Effector memory CD8-positive, alpha-beta T cell (primary cell): ENCODE data around the gene CASZ1.
A peak's percentile ranks its signal among the peaks of the same experiment; 100 is the strongest.

ENCODE experiments used
- ATAC-seq: fragments of 150-1000 bp; cut with Tn5 transposase; replicated peaks from 2 replicates; pipeline ENCODE4 v1.10.0; 2021; ENCODE audit warnings: mild to moderate bottlenecking, moderate library complexity
- DNase-seq, 3 experiments: peaks; one replicate each; pipeline ENCODE4 v3.0.0; 2021
- H3K27ac Mint-ChIP-seq, 2 donors: one replicate each; pipeline ENCODE4 v1.8.0; 2022; ENCODE audit warnings: mild to moderate bottlenecking in 2 of 2, mixed read lengths in 2 of 2, moderate library complexity in 2 of 2
- H3K27me3 Mint-ChIP-seq, 2 donors: one replicate each; pipeline ENCODE4 v1.8.0; 2022; ENCODE audit warnings: mixed read lengths in 2 of 2
- H3K36me3 Mint-ChIP-seq: one replicate; pipeline ENCODE4 v1.8.0; 2022; ENCODE audit warnings: mild to moderate bottlenecking, moderate library complexity, mixed read lengths; ENCODE audit not compliant: insufficient read depth
- H3K4me1 Mint-ChIP-seq, 2 donors: one replicate each; pipeline ENCODE4 v1.8.0; 2022; ENCODE audit warnings: low read depth in 2 of 2, mixed read lengths in 2 of 2
- H3K4me3 Mint-ChIP-seq, 2 donors: one replicate each; pipeline ENCODE4 v1.8.0; 2022; ENCODE audit warnings: mild to moderate bottlenecking in 2 of 2, mixed read lengths in 2 of 2, moderate library complexity in 2 of 2
- H3K9me3 Mint-ChIP-seq, 2 donors: one replicate each; pipeline ENCODE4 v1.8.0; 2022; ENCODE audit warnings: mixed read lengths in 2 of 2

CASZ1 gene

GRCh38 chr1:10795276-10796021 lies 997 bp downstream of the CASZ1 start:
- Mint-ChIP-seq H3K4me1 (peaks cover 4 to 10% of the 10 kb centered on the region in 2 donors), H3K4me3 (peak overlapping the region; percentile 77 to 79), H3K36me3 (no peaks in the 10 kb centered on the region), H3K27me3 (peaks cover 44 to 61% of the 10 kb centered on the region in 2 donors), H3K27ac (no peak overlapping the region), H3K9me3 (no peaks in the 10 kb centered on the region)
- ATAC-seq, result no peak
- no peak for DNase-seq

DNA sequence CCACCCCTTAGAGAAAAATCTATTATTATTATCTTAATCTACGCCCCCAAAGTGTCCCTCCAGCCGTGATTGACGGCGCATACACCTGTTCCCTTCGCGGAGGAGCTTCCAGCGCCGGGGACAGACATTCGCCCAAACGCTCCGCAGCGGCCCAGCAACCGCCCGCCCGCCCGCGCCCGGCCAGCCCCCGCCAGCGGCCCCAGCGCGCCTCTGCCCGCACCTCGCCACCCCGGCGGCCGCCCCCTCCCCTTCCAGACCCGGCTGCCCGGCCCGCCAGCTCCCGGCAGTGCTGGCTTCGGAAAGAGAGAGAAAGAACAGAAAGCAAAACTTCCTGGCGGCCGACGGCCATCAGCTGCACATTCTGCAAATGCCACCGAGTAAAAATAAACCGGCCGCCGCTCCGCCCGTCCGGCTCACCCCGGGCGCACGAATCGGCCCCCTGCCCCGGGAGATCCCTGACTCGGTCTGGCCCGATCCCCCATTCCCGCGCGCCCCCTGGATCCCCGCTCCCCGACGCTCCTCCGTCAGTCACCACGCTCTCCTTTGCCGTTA lies 1.6 kb downstream of the CASZ1 start:
- no peak overlapping the region for H3K27ac Mint-ChIP-seq
- H3K9me3 Mint-ChIP-seq, result no peaks in the 10 kb centered on the region
- peaks cover 38 to 55% of the 10 kb centered on the region in 2 donors for H3K27me3 Mint-ChIP-seq
- peak overlapping the region; percentile 77 to 79 for H3K4me3 Mint-ChIP-seq
- DNase-seq (no peak), ATAC-seq (no peak)
- H3K36me3 Mint-ChIP-seq, result no peaks in the 10 kb centered on the region
- H3K4me1 Mint-ChIP-seq, result peaks cover 4 to 10% of the 10 kb centered on the region in 2 donors

GRCh38 chr1:10793129-10793651 lies 3.3 kb downstream of the CASZ1 start:
- DNase-seq (no peak), ATAC-seq (no peak)
- no peaks in the 10 kb centered on the region for H3K36me3 Mint-ChIP-seq
- peaks cover 4 to 10% of the 10 kb centered on the region in 2 donors for H3K4me1 Mint-ChIP-seq
- H3K27ac Mint-ChIP-seq, result no peak overlapping the region
- peaks cover 22 to 41% of the 10 kb centered on the region in 2 donors for H3K27me3 Mint-ChIP-seq
- H3K4me3 Mint-ChIP-seq, result peak overlapping the region in 1 of 2 donors; percentile 53
- no peaks in the 10 kb centered on the region for H3K9me3 Mint-ChIP-seq

DNA sequence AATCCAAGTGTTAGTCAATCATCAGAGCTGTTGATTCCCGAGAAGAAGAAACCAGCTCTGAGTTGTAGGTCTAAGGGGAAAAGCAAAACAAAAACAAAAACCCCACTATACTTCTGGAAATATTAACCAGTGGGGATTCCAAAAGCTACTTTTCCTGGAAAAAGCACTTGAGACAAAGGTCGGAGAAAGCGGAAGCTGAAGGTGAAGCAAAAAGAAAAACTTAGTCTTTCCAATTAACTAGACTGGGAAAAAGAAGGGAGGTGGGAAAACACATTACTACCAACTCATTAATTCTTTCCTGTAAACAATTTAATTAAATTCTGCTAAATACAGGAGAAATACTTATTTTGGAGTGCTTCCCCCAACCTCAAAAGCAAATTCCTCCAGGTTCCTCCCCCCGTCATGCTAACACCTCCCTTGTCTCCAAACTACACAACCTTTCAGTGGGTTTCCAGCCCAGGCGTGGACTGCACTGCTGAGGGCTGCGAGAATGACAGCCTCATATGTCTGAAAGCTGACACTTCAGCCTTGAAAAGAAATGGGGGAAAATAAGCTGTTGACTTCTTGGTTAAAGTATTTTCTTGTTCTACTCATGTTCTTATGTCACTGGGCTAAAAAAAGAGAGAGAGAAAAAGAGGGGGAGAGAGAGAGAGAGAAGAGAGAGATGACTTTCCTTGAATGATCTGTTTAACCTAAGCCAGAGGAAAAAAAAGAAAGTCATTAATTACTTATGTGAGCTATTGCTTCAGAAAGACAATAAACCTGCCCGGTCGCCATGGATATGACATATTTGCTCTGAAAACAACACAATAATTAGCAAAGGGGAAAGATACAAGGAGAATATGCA lies 5.1 kb downstream of the CASZ1 start:
- DNase-seq (no peak), ATAC-seq (no peak)
- Mint-ChIP-seq H3K4me3 (no peak overlapping the region), H3K36me3 (no peaks in the 10 kb centered on the region), H3K27ac (no peak overlapping the region), H3K9me3 (no peaks in the 10 kb centered on the region), H3K27me3 (peaks cover 10 to 40% of the 10 kb centered on the region in 2 donors), H3K4me1 (peaks cover 4 to 10% of the 10 kb centered on the region in 2 donors)

- no peak overlapping the region for H3K4me3 Mint-ChIP-seq
- H3K27me3 Mint-ChIP-seq, result peaks cover 4 to 46% of the 10 kb centered on the region in 2 donors
- peaks cover 1 to 8% of the 10 kb centered on the region in 2 donors for H3K4me1 Mint-ChIP-seq
- no peaks in the 10 kb centered on the region for H3K36me3 Mint-ChIP-seq
- no peak overlapping the region for H3K27ac Mint-ChIP-seq
- ATAC-seq, result no peak
- no peaks in the 10 kb centered on the region for H3K9me3 Mint-ChIP-seq
- no peak for DNase-seq
Measured at GRCh38 chr1:10789803-10790702, 6.4 kb downstream of the CASZ1 start.

GRCh38 chr1:10789047-10789791 lies 7.2 kb downstream of the CASZ1 start:
- no peak for ATAC-seq

DNA sequence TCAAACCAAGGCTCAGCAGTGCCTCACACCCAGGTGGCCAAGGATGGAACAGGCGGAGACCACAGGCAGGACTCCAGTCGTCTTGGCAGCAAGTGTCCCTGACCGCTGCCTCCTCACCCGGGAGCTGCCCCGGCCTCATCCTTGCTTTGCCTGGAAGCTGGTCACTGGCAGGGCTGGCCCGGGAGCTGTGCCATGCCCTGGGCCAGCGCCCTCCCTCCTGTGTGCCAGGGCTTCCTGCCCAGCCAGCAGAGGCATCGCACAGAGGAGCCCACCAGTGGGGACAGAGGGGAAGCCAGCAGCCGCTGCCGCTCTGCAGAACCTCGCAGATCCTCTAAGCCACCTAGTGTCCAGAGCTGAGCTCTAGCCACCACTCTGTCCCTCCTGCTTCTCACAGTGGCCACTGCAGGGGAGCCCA lies 7.8 kb downstream of the CASZ1 start:
- H3K4me3 Mint-ChIP-seq, result no peak overlapping the region
- no peaks in the 10 kb centered on the region for H3K36me3 Mint-ChIP-seq
- ATAC-seq (no peak), DNase-seq (no peak)
- peaks cover 0 to 4% of the 10 kb centered on the region in 2 donors for H3K4me1 Mint-ChIP-seq
- H3K9me3 Mint-ChIP-seq, result no peaks in the 10 kb centered on the region
- H3K27me3 Mint-ChIP-seq, result peaks cover 0 to 51% of the 10 kb centered on the region in 2 donors
- no peak overlapping the region for H3K27ac Mint-ChIP-seq

More at GRCh38 chr1:10789047-10789791, 7.2 kb downstream of the CASZ1 start:
- peaks cover 0 to 7% of the 10 kb centered on the region in 2 donors for H3K4me1 Mint-ChIP-seq
- H3K4me3 Mint-ChIP-seq, result no peak overlapping the region
- no peak for DNase-seq
- no peaks in the 10 kb centered on the region for H3K36me3 Mint-ChIP-seq
- H3K27me3 Mint-ChIP-seq, result peaks cover 0 to 50% of the 10 kb centered on the region in 2 donors
- H3K9me3 Mint-ChIP-seq, result no peaks in the 10 kb centered on the region
- no peak overlapping the region for H3K27ac Mint-ChIP-seq

DNA sequence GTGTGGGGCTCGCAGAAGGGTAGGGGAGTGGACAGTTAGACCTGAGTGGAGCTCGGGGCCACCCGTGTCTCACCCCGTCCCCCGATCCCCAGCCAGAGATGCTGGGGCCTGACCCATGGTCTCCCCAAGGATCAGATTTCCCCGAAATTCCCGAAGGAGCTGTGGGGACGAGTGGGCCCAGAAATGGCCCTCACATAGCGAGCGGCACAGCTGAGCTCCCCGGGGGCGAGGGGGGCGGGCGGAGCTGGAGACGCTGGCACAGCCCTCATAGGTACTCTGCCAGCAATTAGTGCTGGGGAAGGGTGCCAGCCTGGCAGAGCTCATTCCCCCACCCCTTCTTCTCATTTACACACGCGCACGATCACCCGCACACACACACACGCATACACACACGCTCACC lies 9.2 kb downstream of the CASZ1 start:
- ATAC-seq (no peak), DNase-seq (no peak)
- Mint-ChIP-seq H3K27me3 (peaks cover 0 to 41% of the 10 kb centered on the region in 2 donors), H3K36me3 (no peaks in the 10 kb centered on the region), H3K4me1 (no peaks in the 10 kb centered on the region), H3K27ac (no peak overlapping the region), H3K4me3 (no peak overlapping the region), H3K9me3 (no peaks in the 10 kb centered on the region)

DNA sequence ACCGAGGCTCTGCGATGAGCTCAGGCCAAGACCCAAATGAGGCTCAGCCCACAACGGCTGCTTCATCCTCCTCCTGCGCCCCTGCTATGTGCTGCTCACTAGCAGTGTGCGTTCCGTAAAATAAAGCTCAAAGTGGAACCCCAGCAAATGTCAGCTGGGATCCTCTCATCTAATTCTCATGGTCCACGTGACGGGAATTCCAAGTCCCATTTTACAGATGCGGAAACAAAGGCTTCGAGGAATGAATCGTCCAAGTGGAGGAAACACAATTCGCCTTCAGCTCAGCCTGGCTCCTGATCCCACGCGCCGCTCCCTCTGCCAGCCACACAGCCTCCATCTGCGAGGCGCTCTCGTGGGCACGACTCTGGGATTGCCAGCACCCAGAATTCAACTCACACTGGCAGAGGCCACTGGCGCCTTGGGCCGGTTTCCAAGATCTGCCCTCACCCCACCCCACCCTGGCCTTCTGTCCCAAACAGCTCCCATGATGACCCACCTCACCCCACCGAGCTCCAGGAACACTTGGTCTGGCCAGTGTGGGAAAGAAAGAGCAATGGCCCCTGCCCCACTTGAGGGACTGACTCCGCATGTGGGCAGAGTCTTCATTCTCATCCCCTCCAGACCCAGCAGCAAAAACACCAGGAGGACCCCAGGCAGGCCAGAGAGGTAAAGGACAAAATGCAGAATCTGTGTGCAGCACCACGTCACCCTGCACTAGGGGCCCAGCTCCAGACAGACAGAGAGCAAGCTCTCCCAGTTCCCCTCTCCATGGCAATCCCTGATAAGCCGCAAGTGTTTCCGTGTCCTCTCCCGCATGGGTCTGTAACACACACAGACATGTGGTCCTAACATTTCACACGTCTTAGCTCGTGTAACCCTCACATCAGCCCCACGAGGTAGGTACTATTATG lies 10.5 kb downstream of the CASZ1 start:
- no peak for ATAC-seq
- Mint-ChIP-seq H3K9me3 (no peaks in the 10 kb centered on the region), H3K4me1 (no peaks in the 10 kb centered on the region), H3K27me3 (peaks cover 0 to 40% of the 10 kb centered on the region in 2 donors), H3K27ac (no peak overlapping the region), H3K36me3 (no peaks in the 10 kb centered on the region), H3K4me3 (no peak overlapping the region)
- no peak for DNase-seq

DNA sequence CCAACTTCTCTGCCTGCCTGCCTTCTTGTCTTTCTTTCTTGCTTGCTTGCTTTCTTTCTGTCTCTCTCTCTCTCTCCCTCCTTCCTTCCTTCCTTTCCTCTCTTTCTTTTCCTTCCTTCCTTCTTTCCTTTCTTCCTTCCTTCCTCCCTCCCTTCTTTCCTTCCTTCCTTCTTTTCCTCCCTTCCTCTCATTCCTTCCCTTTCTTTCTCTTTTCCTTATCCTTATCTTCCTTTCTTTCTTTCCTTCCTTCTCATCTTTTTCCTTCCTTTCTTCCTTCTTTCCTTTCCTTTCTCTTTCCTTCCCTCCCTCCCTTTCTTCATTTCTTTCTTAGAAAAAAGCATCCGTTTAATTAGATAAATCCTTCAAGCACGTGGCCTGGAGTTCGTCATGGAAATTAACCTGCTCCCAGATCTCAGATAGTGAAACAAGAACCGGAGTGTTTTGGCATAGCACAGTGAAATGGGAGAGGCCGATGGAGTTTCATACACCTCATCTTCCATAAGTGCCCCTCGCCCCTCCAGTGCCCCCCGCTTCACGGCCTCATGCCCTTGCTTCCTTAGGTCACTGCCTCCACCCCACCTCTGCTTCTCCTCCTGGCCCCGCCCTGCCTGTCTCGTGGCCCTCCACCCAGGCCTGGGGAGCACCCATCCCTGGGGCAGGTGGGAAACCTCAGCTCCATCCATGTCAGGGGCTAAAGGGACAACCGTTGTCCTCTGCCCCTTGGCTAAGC lies 11.3 kb downstream of the CASZ1 start:
- Mint-ChIP-seq H3K36me3 (no peaks in the 10 kb centered on the region), H3K9me3 (no peaks in the 10 kb centered on the region), H3K27me3 (peaks cover 0 to 40% of the 10 kb centered on the region in 2 donors), H3K4me1 (no peaks in the 10 kb centered on the region), H3K4me3 (no peak overlapping the region), H3K27ac (no peak overlapping the region)
- no peak for ATAC-seq
- DNase-seq, result no peak
